Measurements from ENCODE around the gene ZNF827.

Gene ZNF827

GRCh38 chr4:145709843-145710242 is 228.8 kb downstream of the ZNF827 start:
- no peak for DNase-seq (ENCODE audit: low read depth)

DNA sequence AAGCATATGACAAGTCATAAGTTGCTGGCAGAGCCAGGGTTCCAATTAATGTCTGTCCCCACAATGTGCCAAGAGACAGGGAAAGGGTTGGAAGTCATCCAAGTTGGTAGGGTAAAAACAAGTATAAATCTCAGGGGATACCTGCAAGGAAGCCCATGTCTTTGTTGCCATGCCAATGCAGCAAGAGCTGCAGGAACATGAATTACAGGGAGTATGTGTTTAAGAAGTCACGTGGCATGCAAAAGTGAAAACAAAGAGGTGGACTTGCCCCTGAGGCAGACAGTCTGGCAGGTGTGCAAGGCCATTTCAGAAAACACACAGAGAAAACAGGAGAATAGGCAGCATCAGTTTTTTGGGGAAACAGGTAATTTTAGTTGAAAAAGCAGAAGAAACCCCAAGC is 229.3 kb downstream of the ZNF827 start:
- DNase-seq (ENCODE audit: low read depth), result no peak
